Prostate gland (tissue), 2 donors: Measurements from ENCODE around the gene IL2. TPM values are rescaled to one million over a fixed set of nuclear protein-coding genes. Genes with fewer than 3 reads are reported as not detected.

Source experiments
- DNase-seq: peaks from one replicate; pipeline ENCODE4 v3.0.0-alpha.2; 2019; ENCODE audit warnings: low spot score
- H3K27ac ChIP-seq, 2 donors: fragments of 200-600 bp; sonication (generic); 2 replicates each; pipeline ENCODE4 v1.5.1; 2017 to 2019
- H3K27me3 ChIP-seq: fragments of 200-600 bp; sonication (generic); replicated peaks from 2 replicates; pipeline ENCODE4 v1.5.1; 2019; ENCODE audit not compliant: insufficient read depth
- H3K36me3 ChIP-seq, 2 donors: fragments of 200-600 bp; sonication (generic); 1 replicate in 1 of 2; 2 replicates in 1 of 2; pipeline versions ENCODE4 v1.5.1 to v1.8.1; 2017 to 2019
- H3K4me1 ChIP-seq: fragments of 200-600 bp; sonication (generic); replicated peaks from 2 replicates; pipeline ENCODE4 v1.5.1; 2019
- H3K4me3 ChIP-seq, 2 donors: fragments of 200-600 bp; sonication (generic); 2 replicates each; pipeline ENCODE4 v1.5.1; 2017 to 2019
- H3K9me3 ChIP-seq: fragments of 200-600 bp; sonication (generic); 2 replicates; pipeline ENCODE4 v1.5.1; 2017
- CTCF ChIP-seq, 4 experiments: fragments of 200-600 bp in 2 of 4; fragments of 450-650 bp in 2 of 4; sonication (generic) in 2 of 4; IDR thresholded peaks; 1 replicate in 3 of 4; 2 replicates in 1 of 4; pipeline ENCODE4 v1.5.1; 2016 to 2019; ENCODE audit warnings: antibody characterized with exemption in 4 of 4, mild to moderate bottlenecking in 2 of 4, moderate library complexity in 2 of 4
- POLR2A ChIP-seq: fragments of 450-650 bp; IDR thresholded peaks from one replicate; pipeline ENCODE4 v1.6.1; 2016; ENCODE audit warnings: antibody characterized with exemption, mild to moderate bottlenecking
- POLR2AphosphoS5 ChIP-seq: sonication (generic); formaldehyde crosslinking; IDR thresholded peaks from one replicate; pipeline ENCODE4 v1.6.1; 2017; ENCODE audit warnings: antibody characterized with exemption
- WGBS: methylation state at CpG from one replicate; pipeline ENCODE4 v1.1.5; 2018; 5-methylcytosine and 5-hydroxymethylcytosine counted together
- intact Hi-C: fragments of 100-400 bp; cut with DNase I; formaldehyde crosslinking; loops from one replicate; pipeline ENCODE4 v1.14.2; 2022
- total RNA-seq, 2 donors: library from RNA; depleted of rRNA; stranded (reverse); fragments of >200 nt; gene quantifications; one replicate each; pipeline ENCODE4 v1.1.0, GENCODE V29; 2016

The IL2 gene
- total RNA-seq, 2 donors from 2014 or later: not detected

GRCh38 chr4:122450847-122451246 is 5.7 kb downstream of the IL2 start:
- Histone ChIP-seq H3K4me1 (no peaks in the 10 kb centered on the region), H3K9me3 (no peaks in the 10 kb centered on the region), H3K27ac (no peak overlapping the region), H3K36me3 (no peaks in the 10 kb centered on the region), H3K27me3 (no peaks in the 10 kb centered on the region), H3K4me3 (no peak overlapping the region)
- DNase-seq: no peak
- no peak for TF ChIP-seq POLR2AphosphoS5
- TF ChIP-seq POLR2A: no peak
- TF ChIP-seq CTCF (IDR thresholded peaks at IDR 0.05): no peak
- intact Hi-C loops: no loop called here

GRCh38 chr4:122434285-122434684 is 22.2 kb downstream of the IL2 start:
- H3K4me1 ChIP-seq: no peaks in the 10 kb centered on the region
- intact Hi-C loops: no loop called here
- H3K36me3 ChIP-seq: no peaks in the 10 kb centered on the region
- TF ChIP-seq POLR2AphosphoS5: no peak
- TF ChIP-seq POLR2A: no peak
- TF ChIP-seq CTCF (IDR thresholded peaks at IDR 0.05): no peak
- no peak for DNase-seq
- no peaks in the 10 kb centered on the region for H3K27me3 ChIP-seq
- no peaks in the 10 kb centered on the region for H3K9me3 ChIP-seq
- no peak overlapping the region for H3K4me3 ChIP-seq
- 63% methylated on average over 3 of the region's 3 CpGs for WGBS
- H3K27ac ChIP-seq: no peak overlapping the region

- no peak for DNase-seq
- H3K27me3 ChIP-seq: no peaks in the 10 kb centered on the region
- H3K27ac ChIP-seq: no peak overlapping the region
- intact Hi-C loops: no loop called here
- no peaks in the 10 kb centered on the region for H3K36me3 ChIP-seq
- H3K4me1 ChIP-seq: no peaks in the 10 kb centered on the region
- 45% methylated on average over 5 of the region's 5 CpGs for WGBS
- H3K4me3 ChIP-seq: no peak overlapping the region
- no peaks in the 10 kb centered on the region for H3K9me3 ChIP-seq
- TF ChIP-seq POLR2A (no peak), CTCF (IDR thresholded peaks at IDR 0.05) (no peak), POLR2AphosphoS5 (no peak)
These were observed 25.2 kb downstream of the IL2 start for GRCh38 chr4:122431351-122431750.

GRCh38 chr4:122423246-122423645 is 33.3 kb downstream of the IL2 start:
- H3K4me1 ChIP-seq: no peaks in the 10 kb centered on the region
- intact Hi-C loops: no loop called here
- H3K36me3 ChIP-seq: no peaks in the 10 kb centered on the region
- H3K4me3 ChIP-seq: no peak overlapping the region
- DNase-seq: no peak
- TF ChIP-seq POLR2AphosphoS5 (no peak), POLR2A (no peak)
- H3K27ac ChIP-seq: no peak overlapping the region
- no peaks in the 10 kb centered on the region for H3K9me3 ChIP-seq
- no peaks in the 10 kb centered on the region for H3K27me3 ChIP-seq

- Histone ChIP-seq H3K4me3 (no peak overlapping the region), H3K27me3 (no peaks in the 10 kb centered on the region), H3K27ac (no peak overlapping the region), H3K4me1 (no peaks in the 10 kb centered on the region), H3K9me3 (no peaks in the 10 kb centered on the region), H3K36me3 (no peaks in the 10 kb centered on the region)
- no peak for DNase-seq
- 41% methylated on average over 3 of the region's 3 CpGs for WGBS
- TF ChIP-seq POLR2A: no peak
- intact Hi-C loops: no loop called here
These were observed 44.0 kb downstream of the IL2 start for GRCh38 chr4:122412547-122412946.

GRCh38 chr4:122403861-122404260 is 52.7 kb downstream of the IL2 start:
- 28% methylated on average over 3 of the region's 3 CpGs for WGBS
- no peaks in the 10 kb centered on the region for H3K36me3 ChIP-seq
- H3K27me3 ChIP-seq: no peaks in the 10 kb centered on the region
- no peak overlapping the region for H3K4me3 ChIP-seq
- TF ChIP-seq POLR2AphosphoS5 (no peak), POLR2A (no peak), CTCF (IDR thresholded peaks at IDR 0.05) (no peak)
- no peaks in the 10 kb centered on the region for H3K4me1 ChIP-seq
- no peak overlapping the region for H3K27ac ChIP-seq
- intact Hi-C loops: no loop called here
- no peaks in the 10 kb centered on the region for H3K9me3 ChIP-seq
- no peak for DNase-seq

Other genes with a start within 250 kb of the IL2 start
- gene ADAD1, start 77.7 kb downstream of the IL2 start, total RNA-seq: 10 to 100 TPM in 1 of 2 donors, not detected in 1; 23.8 TPM
- gene IL21, start 164.3 kb upstream of the IL2 start, total RNA-seq: not detected